ENCODE data around the gene ZBTB7C. TPM values are rescaled to one million over a fixed set of nuclear protein-coding genes. Genes with fewer than 3 reads are reported as not detected.

ZBTB7C gene
- total and polyA plus RNA-seq, 2 of the 8 experiments (the other 6 are each of a cell fraction or from before 2014, with no cell fraction given): 0.15 to 0.45 TPM

- Histone ChIP-seq H2BK5ac (ENCODE audit: low read depth, low read length) (no peak overlapping the region), H3K27me3 (replicated peaks in 1 of 4; ENCODE audit: control insufficient read depth in 3 of 4, extremely low read depth in 1 of 4, insufficient read depth in 3 of 4, low read length in 3 of 4) (no peaks in the 10 kb centered on the region; a peak in 1 of 7 replicates), H2BK15ac (ENCODE audit: low read length) (no peak overlapping the region), H4K5ac (ENCODE audit: insufficient read length, low read depth, low read length) (no peak overlapping the region), H3K27ac (ENCODE audit: low read depth, low read length) (no peak overlapping the region), H3K4me1 (replicated peaks in 1 of 4; ENCODE audit: control insufficient read depth in 3 of 4, insufficient read depth in 4 of 4, low read length in 3 of 4) (no peaks in the 10 kb centered on the region), H4K91ac (replicated peaks; ENCODE audit: insufficient read length, low read length) (no peak overlapping the region), H3K4me2 (ENCODE audit: insufficient read depth in 1 of 2, low read depth in 2 of 2, low read length in 2 of 2) (no peak overlapping the region), H3K18ac (ENCODE audit: extremely low read depth, low read length) (no peak overlapping the region), H3K4ac (replicated peaks; ENCODE audit: insufficient read length, low read depth, low read length) (no peak overlapping the region), H3K23me2 (ENCODE audit: low read depth, low read length) (no peaks in the 10 kb centered on the region), H4K8ac (ENCODE audit: extremely low read depth, insufficient read depth, low read length) (no peak overlapping the region), H3K79me2 (ENCODE audit: control insufficient read depth in 1 of 2, insufficient read depth in 2 of 2, low read length in 2 of 2) (no peaks in the 10 kb centered on the region), H2AK5ac (ENCODE audit: low read depth, low read length) (no peak overlapping the region), H2BK20ac (ENCODE audit: low read length) (no peak overlapping the region), H3K4me3 (ENCODE audit: extremely low read depth in 1 of 4, insufficient read depth in 2 of 4, low read depth in 3 of 4, low read length in 4 of 4) (no peak overlapping the region), H3K79me1 (ENCODE audit: low read depth, low read length) (no peaks in the 10 kb centered on the region), H3K56ac (replicated peaks; ENCODE audit: insufficient read length, low read depth, low read length) (no peak overlapping the region), H3K9ac (replicated peaks in 1 of 4; ENCODE audit: extremely low read depth in 1 of 4, low read depth in 3 of 4, low read length in 3 of 4) (no peak overlapping the region), H3K9me3 (ENCODE audit: insufficient read depth in 2 of 2, low read depth in 1 of 2, low read length in 1 of 2) (no peaks in the 10 kb centered on the region), H3K36me3 (ENCODE audit: control insufficient read depth in 2 of 4, insufficient read depth in 4 of 4, low read length in 3 of 4) (no peaks in the 10 kb centered on the region), H2BK12ac (ENCODE audit: low read depth, low read length) (no peak overlapping the region), H3K14ac (ENCODE audit: insufficient read length) (no peak overlapping the region), H4K20me1 (replicated peaks in 1 of 2; ENCODE audit: control insufficient read depth in 1 of 2, insufficient read depth in 2 of 2, low read length in 2 of 2) (no peaks in the 10 kb centered on the region), H2BK120ac (replicated peaks; ENCODE audit: low read depth, low read length) (no peak overlapping the region), H3K23ac (ENCODE audit: insufficient read length) (no peak overlapping the region), H2AFZ (ENCODE audit: low read length) (no peak overlapping the region)
- 87% methylated on average over 4 of the region's 4 CpGs; no CpG with 5 or more reads in 1 of the 2 experiments for WGBS, 2 experiments (ENCODE audit: extremely low coverage in 1 of 2, insufficient coverage in 1 of 2, insufficient read length in 1 of 2, insufficient replicate concordance in 2 of 2, low coverage in 1 of 2, low lambda C conversion rate in 2 of 2, missing lambda C conversion rate in 1 of 2)
- CTCF ChIA-PET (ENCODE audit: partially characterized antibody): interaction anchor here (0.6 to 1.6 kb wide), 3 partner anchors 36 to 379 kb away, joined by 3 to 6 read pairs (median 4); no protein-coding TSS in a partner anchor
- DNase-seq (ENCODE audit: low read depth in 1 of 2, low spot score in 2 of 2) (no peak), FAIRE-seq (no peak)
- POLR2A ChIA-PET (ENCODE audit: partially characterized antibody): no interaction called here
- no peak for TF ChIP-seq SIX5 (IDR thresholded peaks at IDR 0.05; ENCODE audit: low read depth, low read length)
- TF ChIP-seq PHF8 (conservative IDR thresholded peaks at IDR 0.05; ENCODE audit: low read depth, low read length): no peak
- no peak for TF ChIP-seq SAP30 (IDR thresholded peaks at IDR 0.05; ENCODE audit: insufficient read depth, insufficient replicate concordance, low read length)
- TF ChIP-seq JUN (IDR thresholded peaks at IDR 0.05; ENCODE audit: low read depth, low read length): no peak
- TF ChIP-seq EP300 (IDR thresholded peaks at IDR 0.05; ENCODE audit: borderline replicate concordance in 1 of 2, low read depth in 2 of 2, low read length in 2 of 2): no peak
- no peak for TF ChIP-seq SUZ12 (IDR thresholded peaks at IDR 0.05; ENCODE audit: low read length)
- TF ChIP-seq POLR2AphosphoS5 (IDR thresholded peaks at IDR 0.05; ENCODE audit: low read depth, low read length): no peak
- TF ChIP-seq BRCA1 (IDR thresholded peaks at IDR 0.05; ENCODE audit: low read depth, low read length): no peak
- TF ChIP-seq RXRA (IDR thresholded peaks at IDR 0.05; ENCODE audit: insufficient read depth, low read depth, low read length): no peak
- TF ChIP-seq CBX8 (IDR thresholded peaks at IDR 0.05; ENCODE audit: borderline replicate concordance, low read depth, low read length): no peak
- no peak for TF ChIP-seq SP2 (IDR thresholded peaks at IDR 0.05; ENCODE audit: low read length)
- no peak for TF ChIP-seq E2F6 (IDR thresholded peaks at IDR 0.05)
- TF ChIP-seq KDM5A (IDR thresholded peaks at IDR 0.05; ENCODE audit: low read length): no peak
- TF ChIP-seq NANOG (IDR thresholded peaks at IDR 0.05; ENCODE audit: insufficient read depth, low read depth, low read length, poor library complexity, severe bottlenecking): no peak
These were observed 342.9 kb downstream of the ZBTB7C start for GRCh38 chr18:48066225-48066652.
